Peyer's patch (tissue), 4 donors: Measurements from ENCODE around the gene MDH1.

Experiments used
- CTCF ChIP-seq, 6 experiments: fragments of 450-650 bp in 4 of 6; fragments of 200-600 bp in 2 of 6; sonication (generic) in 1 of 6; IDR thresholded peaks; one replicate each; pipeline ENCODE4 v1.5.1; 2017 to 2019; ENCODE audit warnings: antibody characterized with exemption in 6 of 6, mild to moderate bottlenecking in 3 of 6, moderate library complexity in 1 of 6
- POLR2A ChIP-seq, 2 donors: fragments of 450-650 bp; IDR thresholded peaks; one replicate each; pipeline ENCODE4 v1.5.1; 2017; ENCODE audit warnings: antibody characterized with exemption in 2 of 2, mild to moderate bottlenecking in 2 of 2, moderate library complexity in 2 of 2

- TF ChIP-seq CTCF (IDR thresholded peaks at IDR 0.05) (no peak), POLR2A (IDR thresholded peaks at IDR 0.05) (no peak)
These were observed 7.3 kb upstream of the MDH1 start for GRCh38 chr2:63581298-63581961.
